ENCODE measurements around the gene LCN1.

GRCh38 chr9:135476561-135477355 lies 44.5 kb upstream of the LCN1 start:
- TF ChIP-seq CTCF (IDR thresholded peaks at IDR 0.05 in 4 of 5, conservative IDR thresholded peaks at IDR 0.05 in 1 of 5) = no peak
- TF ChIP-seq POLR2A (IDR thresholded peaks at IDR 0.05) = no peak
